ENCODE measurements around the gene BCCIP.

DNA sequence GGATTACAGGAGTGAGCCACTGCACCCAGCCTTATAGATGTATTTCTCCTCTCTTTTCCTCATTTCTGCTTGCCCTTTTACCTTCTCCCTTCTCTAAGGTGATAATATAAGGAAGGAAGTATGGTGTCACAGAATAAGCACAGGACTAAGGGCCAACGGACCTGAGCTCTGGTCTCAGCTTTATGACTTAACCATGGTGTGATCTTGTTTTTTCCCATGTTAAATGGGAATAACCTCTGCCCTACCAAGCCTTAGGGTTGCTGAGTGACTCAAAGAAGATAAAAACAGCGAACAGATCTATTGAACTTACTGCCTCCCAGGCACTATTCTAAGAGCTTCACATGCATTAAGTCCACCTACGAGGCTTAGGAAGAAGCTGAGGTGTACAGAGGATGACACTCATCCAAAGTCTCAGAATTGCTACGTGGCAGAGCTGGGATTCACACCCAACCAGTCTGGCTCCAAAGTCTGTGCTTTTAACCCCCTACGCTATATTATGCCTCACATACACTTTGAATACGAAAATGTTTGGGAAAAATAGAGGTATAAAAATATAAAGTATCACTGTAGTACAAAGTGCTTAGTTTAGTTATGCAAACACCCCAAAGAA lies 5.9 kb upstream of the BCCIP start:
- TF ChIP-seq, protein P1, sequence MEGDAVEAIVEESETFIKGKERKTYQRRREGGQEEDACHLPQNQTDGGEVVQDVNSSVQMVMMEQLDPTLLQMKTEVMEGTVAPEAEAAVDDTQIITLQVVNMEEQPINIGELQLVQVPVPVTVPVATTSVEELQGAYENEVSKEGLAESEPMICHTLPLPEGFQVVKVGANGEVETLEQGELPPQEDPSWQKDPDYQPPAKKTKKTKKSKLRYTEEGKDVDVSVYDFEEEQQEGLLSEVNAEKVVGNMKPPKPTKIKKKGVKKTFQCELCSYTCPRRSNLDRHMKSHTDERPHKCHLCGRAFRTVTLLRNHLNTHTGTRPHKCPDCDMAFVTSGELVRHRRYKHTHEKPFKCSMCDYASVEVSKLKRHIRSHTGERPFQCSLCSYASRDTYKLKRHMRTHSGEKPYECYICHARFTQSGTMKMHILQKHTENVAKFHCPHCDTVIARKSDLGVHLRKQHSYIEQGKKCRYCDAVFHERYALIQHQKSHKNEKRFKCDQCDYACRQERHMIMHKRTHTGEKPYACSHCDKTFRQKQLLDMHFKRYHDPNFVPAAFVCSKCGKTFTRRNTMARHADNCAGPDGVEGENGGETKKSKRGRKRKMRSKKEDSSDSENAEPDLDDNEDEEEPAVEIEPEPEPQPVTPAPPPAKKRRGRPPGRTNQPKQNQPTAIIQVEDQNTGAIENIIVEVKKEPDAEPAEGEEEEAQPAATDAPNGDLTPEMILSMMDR (IDR thresholded peaks at IDR 0.05), result no peak
- TF ChIP-seq POLR2A (IDR thresholded peaks at IDR 0.05), result no peak
